HG02642 (cell line): ENCODE data around the gene CTSE.

Experiments
- ATAC-seq: cut with Tn5 transposase; IDR thresholded peaks from one replicate; pipeline ENCODE4 v1.9.1; 2021; ENCODE audit warnings: mild to moderate bottlenecking; ENCODE audit not compliant: unreplicated experiment, poor library complexity

The CTSE gene

GRCh38 chr1:206021008-206021625 is 2.6 kb downstream of the CTSE start:
- no peak for ATAC-seq

- ATAC-seq: no peak
These were observed 3.2 kb downstream of the CTSE start for GRCh38 chr1:206020393-206021007.

GRCh38 chr1:206015071-206015470 is 8.6 kb downstream of the CTSE start:
- ATAC-seq: no peak

GRCh38 chr1:206014601-206015000 is 9.1 kb downstream of the CTSE start:
- ATAC-seq: no peak

GRCh38 chr1:206013026-206013795 is 10.5 kb downstream of the CTSE start:
- no peak for ATAC-seq

- ATAC-seq: peak; percentile 97
These were observed 11.4 kb downstream of the CTSE start for GRCh38 chr1:206012086-206012859.

GRCh38 chr1:206011057-206011456 is 12.6 kb downstream of the CTSE start:
- ATAC-seq: no peak

- no peak for ATAC-seq
These were observed 13.6 kb downstream of the CTSE start for GRCh38 chr1:206010060-206010459.

GRCh38 chr1:206006946-206007345 is 16.7 kb downstream of the CTSE start:
- ATAC-seq: no peak

- ATAC-seq: no peak
These were observed 17.9 kb downstream of the CTSE start for GRCh38 chr1:206005778-206006180.

- ATAC-seq: no peak
These were observed 18.5 kb downstream of the CTSE start for GRCh38 chr1:206005234-206005633.

- no peak for ATAC-seq
These were observed 18.9 kb downstream of the CTSE start for GRCh38 chr1:206004826-206005225.

- ATAC-seq: no peak
These were observed 19.6 kb downstream of the CTSE start for GRCh38 chr1:206003854-206004800.

- ATAC-seq: no peak
These were observed 20.6 kb downstream of the CTSE start, which contains the start of gene RAB7B for GRCh38 chr1:206002871-206003801. Gene RAB7B, minus strand, starts transcription at chr1:206003395. Its CDS starts 9,260 bp downstream, at chr1:205994135.

GRCh38 chr1:206002160-206002559 is 21.5 kb downstream of the CTSE start:
- no peak for ATAC-seq

- ATAC-seq: no peak
These were observed 22.2 kb downstream of the CTSE start for GRCh38 chr1:206001476-206001888.

GRCh38 chr1:206000641-206001339 is 22.9 kb downstream of the CTSE start:
- no peak for ATAC-seq
